ENCODE measurements around the gene TEX54.

GRCh38 chr11:62863687-62864335 is 31.2 kb upstream of the TEX54 start:
- no peak for TF ChIP-seq CTCF (conservative IDR thresholded peaks at IDR 0.05 in 1 of 2, IDR thresholded peaks at IDR 0.05 in 1 of 2; ENCODE audit: low read depth in 1 of 2, low read length in 2 of 2)
- TF ChIP-seq EZH2 (IDR thresholded peaks at IDR 0.05; ENCODE audit: low read length, missing control alignments), result no peak

All from fibroblast of lung (primary cell).